Pancreas (tissue), 10 donors: ENCODE measurements around the gene BRD9. TPM values are rescaled to one million over a fixed set of nuclear protein-coding genes. Genes with fewer than 3 reads are reported as not detected.

Experiments used
- ATAC-seq, 4 donors: fragments of 200-7000 bp; cut with Tn5 transposase; one replicate each; pipeline versions ENCODE4 v1.8.0 to v1.9.1; 2020; ENCODE audit warnings: mild to moderate bottlenecking in 4 of 4, moderate library complexity in 4 of 4
- DNase-seq, 6 donors: peaks; one replicate each; pipeline ENCODE4 v3.0.0-alpha.2; 2020
- FAIRE-seq: peaks from 2 replicates; lab custom pipeline; 2012; peaks lifted over from hg19 to GRCh38; lab: Jason Lieb, UNC
- H3K27ac ChIP-seq, 4 donors: fragments of 200-600 bp; sonication (generic); 1 replicate in 3 of 4; 2 replicates in 1 of 4; pipeline versions ENCODE4 v1.5.0 to v1.8.0; 2020
- H3K27me3 ChIP-seq, 4 donors: fragments of 200-600 bp; one replicate each; pipeline ENCODE4 v1.8.0; 2021
- H3K36me3 ChIP-seq, 3 donors: fragments of 200-600 bp; sonication (generic) in 1 of 3; one replicate each; pipeline versions ENCODE4 v1.5.0 to v1.8.0; 2020 to 2021
- H3K4me1 ChIP-seq, 3 donors: fragments of 200-600 bp; one replicate each; pipeline ENCODE4 v1.8.0; 2021
- H3K4me3 ChIP-seq, 4 donors: fragments of 200-600 bp; sonication (generic) in 2 of 4; one replicate each; pipeline versions ENCODE4 v1.5.0 to v1.8.0; 2020 to 2021
- H3K9me3 ChIP-seq, 4 donors: fragments of 200-600 bp; one replicate each; pipeline ENCODE4 v1.8.0; 2021
- CTCF ChIP-seq, 4 donors: fragments of 200-600 bp; sonication (generic) in 3 of 4; IDR thresholded peaks; one replicate each; pipeline versions ENCODE4 v1.5.0 to v1.8.0; 2021; ENCODE audit warnings: antibody characterized with exemption in 4 of 4
- WGBS, 2 donors: extraction: QIAGEN DNeasy Blood & Tissue Kit; methylation state at CpG; one replicate each; pipeline ENCODE4 v1.1.7; 2013; 5-methylcytosine and 5-hydroxymethylcytosine counted together
- intact Hi-C, 3 donors: fragments of 100-400 bp; cut with DNase I; formaldehyde crosslinking; loops; one replicate each; pipeline versions ENCODE4 v1.11.1 to v1.14.2; 2022
- polyA plus RNA-seq, 2 donors: library from polyadenylated mRNA; stranded (reverse); fragments of 200-250 nt; gene quantifications; one replicate each; pipeline ENCODE4 v1.2.3, GENCODE V29; 2013
- total RNA-seq, 6 donors: library from RNA; stranded (reverse); fragmentation: NEBNext Ultra II Directional in 4 of 6; extraction: Animal tissue kit (Norgen Biotek cat#: 25700) in 4 of 6; gene quantifications; one replicate each; pipeline versions ENCODE4 v1.2.1 to v1.2.4, GENCODE V29; 2021 to 2023
- donor health status: healthy with polysubstance abuse.
- donor health status: DM: no; HTN: no; CAD: no; lungs with moderate emphysema.
- donor health status: DM: no; HTN: no; CAD: no.
- donor health status: control.
- donor health status: control.
- donor health status: Bipolar disorder and iron deficiency.
- donor health status: DM: yes; HTN: yes; CAD: no.
- donor health status: DM: no; HTN: no; CAD: no.
- donor health status: DM: no; HTN: no; CAD: no.
- donor health status: DM: yes; HTN: yes; CAD: no.

Gene BRD9
- total and polyA plus RNA-seq, 8 donors, result 11.3 to 38.5 (median 17.5) TPM

GRCh38 chr5:912280-913091, 19.9 kb upstream of the BRD9 start:
- intact Hi-C loops, result no loop called here
- Histone ChIP-seq H3K27me3 (no peaks in the 10 kb centered on the region), H3K27ac (no peak overlapping the region), H3K36me3 (no peaks in the 10 kb centered on the region), H3K4me3 (no peak overlapping the region), H3K9me3 (no peaks in the 10 kb centered on the region), H3K4me1 (peaks cover 11 to 15% (median 11%) of the 10 kb centered on the region in 3 donors)
- WGBS, 2 donors, result 93 to 95% methylated on average over 44 of the region's 44 CpGs
- ATAC-seq (peak in 1 of 4 donors; percentile 43), DNase-seq (no peak), FAIRE-seq (no peak)
- TF ChIP-seq CTCF (IDR thresholded peaks at IDR 0.05), result no peak

- no peaks in the 10 kb centered on the region for H3K9me3 ChIP-seq
- ATAC-seq (no peak), DNase-seq (no peak), FAIRE-seq (no peak)
- peaks cover 2 to 6% (median 3%) of the 10 kb centered on the region in 3 donors for H3K4me1 ChIP-seq
- H3K27ac ChIP-seq, result no peak overlapping the region
- H3K36me3 ChIP-seq, result no peaks in the 10 kb centered on the region
- 81 to 83% methylated on average over 11 of the region's 11 CpGs for WGBS, 2 donors
- intact Hi-C loops, result no loop called here
- no peaks in the 10 kb centered on the region for H3K27me3 ChIP-seq
- H3K4me3 ChIP-seq, result no peak overlapping the region
- TF ChIP-seq CTCF (IDR thresholded peaks at IDR 0.05), result no peak
These were observed 19.0 kb upstream of the BRD9 start for GRCh38 chr5:911601-912000.

- Histone ChIP-seq H3K4me1 (no peaks in the 10 kb centered on the region), H3K27ac (no peak overlapping the region), H3K36me3 (no peaks in the 10 kb centered on the region), H3K4me3 (no peak overlapping the region), H3K9me3 (no peaks in the 10 kb centered on the region), H3K27me3 (no peaks in the 10 kb centered on the region)
- FAIRE-seq, result no peak
- intact Hi-C loops, result no loop called here
- peak in 1 of 6 donors; percentile 12 for DNase-seq
- WGBS, 2 donors, result 96 to 99% methylated on average over 7 of the region's 7 CpGs
- TF ChIP-seq CTCF (IDR thresholded peaks at IDR 0.05), result no peak
- no peak for ATAC-seq
These were observed 18.2 kb upstream of the BRD9 start for GRCh38 chr5:910769-911160.

- Histone ChIP-seq H3K9me3 (no peaks in the 10 kb centered on the region), H3K27me3 (no peaks in the 10 kb centered on the region), H3K4me1 (no peaks in the 10 kb centered on the region), H3K36me3 (no peaks in the 10 kb centered on the region), H3K27ac (no peak overlapping the region), H3K4me3 (no peak overlapping the region)
- no peak for FAIRE-seq
- intact Hi-C loops, result no loop called here
- no peak for DNase-seq
- WGBS, 2 donors, result 94% methylated on average over 18 of the region's 18 CpGs
- no peak for ATAC-seq
- no peak for TF ChIP-seq CTCF (IDR thresholded peaks at IDR 0.05)
These were observed 17.6 kb upstream of the BRD9 start for GRCh38 chr5:909994-910768.
